HepG2 (cell line): ENCODE results near the gene CAVIN3.

ENCODE experiments used
- ATF3 ChIP-seq: sonication (generic); formaldehyde crosslinking; IDR thresholded peaks from 2 replicates; pipeline ENCODE4 v1.4.0; 2020; ENCODE audit warnings: missing genetic modification reagents
- FOXM1 ChIP-seq: sonication (generic); formaldehyde crosslinking; IDR thresholded peaks from 2 replicates; pipeline ENCODE4 v1.5.0; 2020; ENCODE audit warnings: missing genetic modification reagents
- KLF6 ChIP-seq: IDR thresholded peaks from 2 replicates; pipeline ENCODE4 v1.8.0; 2016; ENCODE audit warnings: missing biosample characterization, missing genetic modification reagents
- MYC ChIP-seq: sonication (generic); formaldehyde crosslinking; IDR thresholded peaks from 2 replicates; pipeline ENCODE4 v1.9.0; 2021; ENCODE audit warnings: missing genetic modification reagents, borderline replicate concordance
- POLR2A ChIP-seq, 2 experiments: IDR thresholded peaks; 2 replicates each; pipeline ENCODE4 v1.6.1; 2011; ENCODE audit warnings: low read depth in 2 of 2, low read length in 2 of 2, mild to moderate bottlenecking in 1 of 2, moderate library complexity in 1 of 2; ENCODE audit not compliant: insufficient read depth in 1 of 2
- RAD51 ChIP-seq: fragments of 450-650 bp; IDR thresholded peaks from 2 replicates; pipeline ENCODE4 v1.6.1; 2016; ENCODE audit warnings: borderline replicate concordance
- ZNF292 ChIP-seq: sonication (generic); formaldehyde crosslinking; IDR thresholded peaks from 2 replicates; pipeline ENCODE4 v1.8.1; 2022; ENCODE audit warnings: mild to moderate bottlenecking, low read depth, missing genetic modification reagents, borderline replicate concordance

GRCh38 chr11:6269994-6270393 lies 50.3 kb downstream of the CAVIN3 start:
- TF ChIP-seq MYC (no peak), ZNF292 (CRISPR knock-in tag) (no peak), FOXM1 (CRISPR knock-in tag) (no peak), KLF6 (CRISPR knock-in tag) (no peak), POLR2A (IDR thresholded peaks at IDR 0.05; ENCODE audit: insufficient read depth in 1 of 2, low read depth in 2 of 2, low read length in 2 of 2) (no peak), ATF3 (CRISPR knock-in tag) (no peak), RAD51 (no peak)
